ENCODE results near the gene NPC1. TPM values are rescaled to one million over a fixed set of nuclear protein-coding genes. Genes with fewer than 3 reads are reported as not detected.

NPC1 gene
- total RNA-seq, 4 donors from 2014 or later: 62.8 to 96.4 (median 77.3) TPM

DNA sequence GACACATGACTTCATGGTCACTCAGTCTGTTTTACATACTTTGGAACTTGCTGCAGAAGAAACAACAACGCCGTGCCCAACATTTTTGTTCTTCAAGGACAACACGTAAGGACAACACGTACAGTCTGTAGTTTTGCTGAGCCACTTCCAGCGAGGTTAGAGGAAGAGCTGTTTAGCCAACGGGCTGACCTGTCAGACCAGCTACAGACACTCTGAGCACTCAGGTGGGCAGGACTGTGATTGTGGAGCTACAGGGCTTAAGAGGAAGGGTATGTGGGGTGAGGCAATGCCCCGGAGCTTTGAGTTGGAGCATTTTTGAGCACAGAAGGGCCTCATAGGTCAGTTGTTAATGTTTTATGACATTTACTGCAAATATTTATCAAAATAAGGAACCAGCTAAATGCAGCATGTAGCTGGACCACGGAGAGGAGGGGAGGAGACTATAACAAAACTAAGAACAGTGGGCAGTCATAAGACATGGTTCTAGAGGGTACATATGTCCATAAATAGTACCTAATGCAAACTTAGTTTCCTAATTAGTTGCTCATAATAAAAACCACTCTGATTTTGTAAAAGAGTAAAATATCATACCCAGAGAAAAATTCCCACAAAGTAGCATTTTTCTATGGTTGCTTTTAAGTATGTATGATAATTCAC lies 26.3 kb upstream of the NPC1 start:
- H3K4me3 ChIP-seq: no peak overlapping the region
- no peak for TF ChIP-seq EP300 (IDR thresholded peaks at IDR 0.05)
- TF ChIP-seq, protein P1, sequence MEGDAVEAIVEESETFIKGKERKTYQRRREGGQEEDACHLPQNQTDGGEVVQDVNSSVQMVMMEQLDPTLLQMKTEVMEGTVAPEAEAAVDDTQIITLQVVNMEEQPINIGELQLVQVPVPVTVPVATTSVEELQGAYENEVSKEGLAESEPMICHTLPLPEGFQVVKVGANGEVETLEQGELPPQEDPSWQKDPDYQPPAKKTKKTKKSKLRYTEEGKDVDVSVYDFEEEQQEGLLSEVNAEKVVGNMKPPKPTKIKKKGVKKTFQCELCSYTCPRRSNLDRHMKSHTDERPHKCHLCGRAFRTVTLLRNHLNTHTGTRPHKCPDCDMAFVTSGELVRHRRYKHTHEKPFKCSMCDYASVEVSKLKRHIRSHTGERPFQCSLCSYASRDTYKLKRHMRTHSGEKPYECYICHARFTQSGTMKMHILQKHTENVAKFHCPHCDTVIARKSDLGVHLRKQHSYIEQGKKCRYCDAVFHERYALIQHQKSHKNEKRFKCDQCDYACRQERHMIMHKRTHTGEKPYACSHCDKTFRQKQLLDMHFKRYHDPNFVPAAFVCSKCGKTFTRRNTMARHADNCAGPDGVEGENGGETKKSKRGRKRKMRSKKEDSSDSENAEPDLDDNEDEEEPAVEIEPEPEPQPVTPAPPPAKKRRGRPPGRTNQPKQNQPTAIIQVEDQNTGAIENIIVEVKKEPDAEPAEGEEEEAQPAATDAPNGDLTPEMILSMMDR (IDR thresholded peaks at IDR 0.05): no peak
- TF ChIP-seq POLR2A (IDR thresholded peaks at IDR 0.05): no peak
- H3K36me3 ChIP-seq: no peaks in the 10 kb centered on the region
- H3K27ac ChIP-seq: no peak overlapping the region
- no peaks in the 10 kb centered on the region for H3K9me3 ChIP-seq
- H3K27me3 ChIP-seq: no peaks in the 10 kb centered on the region
- 79% methylated on average over 8 of the region's 8 CpGs for WGBS, 2 donors
- DNase-seq (ENCODE audit: low spot score in 2 of 2): no peak
- no peaks in the 10 kb centered on the region for H3K4me1 ChIP-seq

DNA sequence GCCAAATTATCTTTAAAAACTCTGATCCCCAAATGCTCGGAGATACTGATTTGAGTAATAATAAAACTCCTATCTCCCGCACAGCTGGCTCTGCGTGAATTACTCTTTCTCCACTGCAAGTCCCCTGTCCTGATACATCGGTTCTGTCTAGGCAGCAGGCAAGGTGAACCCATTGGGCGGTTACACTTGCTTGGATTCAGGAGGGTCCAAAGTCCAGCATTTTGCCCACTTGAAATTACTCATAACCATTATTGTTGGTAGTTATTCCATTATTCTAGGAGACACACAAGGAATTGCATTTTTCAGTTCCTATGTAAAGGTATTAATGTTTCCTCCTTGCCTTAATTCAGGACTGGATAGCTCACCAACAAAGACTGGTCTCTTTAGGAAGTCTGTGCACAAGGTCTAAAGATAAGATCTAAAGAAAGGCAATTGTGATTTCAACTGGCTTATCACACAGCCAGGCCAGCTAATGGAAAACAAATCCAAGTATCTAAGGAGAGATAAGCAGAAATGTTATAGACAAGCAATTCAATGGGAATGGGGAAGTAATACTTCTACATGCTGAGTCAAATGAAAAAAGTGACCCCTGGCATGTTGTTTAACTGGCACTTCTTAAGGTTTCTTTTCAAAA lies 23.2 kb upstream of the NPC1 start:
- 93 to 97% methylated on average over 5 of the region's 5 CpGs for WGBS, 2 donors
- no peaks in the 10 kb centered on the region for H3K9me3 ChIP-seq
- no peak for DNase-seq (ENCODE audit: low spot score in 2 of 2)
- no peak overlapping the region for H3K27ac ChIP-seq
- H3K4me3 ChIP-seq: no peak overlapping the region
- H3K27me3 ChIP-seq: no peaks in the 10 kb centered on the region
- TF ChIP-seq POLR2A (IDR thresholded peaks at IDR 0.05) (no peak), EP300 (IDR thresholded peaks at IDR 0.05) (no peak)
- TF ChIP-seq, protein P1 (IDR thresholded peaks at IDR 0.05): no peak
- peaks cover 0 to 4% (median 0%) of the 10 kb centered on the region in 3 donors for H3K36me3 ChIP-seq
- no peaks in the 10 kb centered on the region for H3K4me1 ChIP-seq

DNA sequence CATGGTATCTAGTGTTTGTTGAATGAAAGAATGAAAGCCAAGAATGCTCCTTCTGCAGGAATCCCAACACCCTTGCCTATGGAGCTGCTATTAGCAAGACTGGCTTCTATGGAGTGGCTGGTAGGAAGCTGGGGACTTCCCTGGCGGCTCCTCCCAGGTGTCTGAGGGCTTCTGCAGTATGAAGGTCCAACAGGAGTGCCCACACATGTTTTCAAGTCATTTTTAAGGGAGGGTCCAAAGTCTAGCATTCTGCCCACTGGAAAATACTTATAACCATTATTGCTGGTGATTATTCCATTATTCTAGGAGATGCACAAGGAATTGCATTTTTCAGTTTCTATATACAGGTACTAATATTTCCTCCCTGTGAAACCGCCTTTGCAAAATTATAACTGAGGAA lies 21.9 kb upstream of the NPC1 start:
- 96 to 100% methylated on average over 2 of the region's 2 CpGs for WGBS, 2 donors

DNA sequence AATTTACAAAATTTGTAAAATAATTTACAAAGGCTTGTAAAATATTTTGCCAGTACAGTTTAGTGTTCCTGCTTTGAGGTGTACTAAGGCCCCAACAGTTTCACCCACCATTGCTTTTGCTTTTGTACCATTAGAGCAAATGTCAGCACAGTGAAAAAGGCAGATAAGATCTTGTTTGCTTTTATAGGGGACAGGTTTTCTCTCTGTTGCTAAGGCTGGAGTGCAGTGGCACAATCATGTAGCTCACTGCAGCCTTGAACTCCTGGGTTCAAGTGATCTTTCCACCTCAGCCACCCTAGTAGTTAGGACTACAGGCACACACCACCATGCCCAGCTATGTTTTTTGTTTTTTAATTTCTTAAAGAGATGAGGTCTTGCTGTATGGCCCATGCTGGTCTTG lies 19.6 kb upstream of the NPC1 start:
- Histone ChIP-seq H3K27me3 (no peaks in the 10 kb centered on the region), H3K27ac (no peak overlapping the region), H3K4me1 (no peaks in the 10 kb centered on the region), H3K4me3 (no peak overlapping the region), H3K36me3 (peaks cover 0 to 4% (median 0%) of the 10 kb centered on the region in 3 donors), H3K9me3 (no peaks in the 10 kb centered on the region)
- TF ChIP-seq POLR2A (IDR thresholded peaks at IDR 0.05) (no peak), EP300 (IDR thresholded peaks at IDR 0.05) (no peak)
- TF ChIP-seq, protein P1 (IDR thresholded peaks at IDR 0.05): no peak
- no peak for DNase-seq (ENCODE audit: low spot score in 2 of 2)

More for the DNA sequence above, 21.9 kb upstream of the NPC1 start:
- TF ChIP-seq POLR2A (IDR thresholded peaks at IDR 0.05): no peak
- no peak for TF ChIP-seq EP300 (IDR thresholded peaks at IDR 0.05)
- TF ChIP-seq, protein P1 (IDR thresholded peaks at IDR 0.05): no peak
- peaks cover 0 to 4% (median 0%) of the 10 kb centered on the region in 3 donors for H3K36me3 ChIP-seq
- no peak for DNase-seq (ENCODE audit: low spot score in 2 of 2)
- no peaks in the 10 kb centered on the region for H3K9me3 ChIP-seq
- no peak overlapping the region for H3K4me3 ChIP-seq
- no peak overlapping the region for H3K27ac ChIP-seq
- no peaks in the 10 kb centered on the region for H3K4me1 ChIP-seq
- H3K27me3 ChIP-seq: no peaks in the 10 kb centered on the region

DNA sequence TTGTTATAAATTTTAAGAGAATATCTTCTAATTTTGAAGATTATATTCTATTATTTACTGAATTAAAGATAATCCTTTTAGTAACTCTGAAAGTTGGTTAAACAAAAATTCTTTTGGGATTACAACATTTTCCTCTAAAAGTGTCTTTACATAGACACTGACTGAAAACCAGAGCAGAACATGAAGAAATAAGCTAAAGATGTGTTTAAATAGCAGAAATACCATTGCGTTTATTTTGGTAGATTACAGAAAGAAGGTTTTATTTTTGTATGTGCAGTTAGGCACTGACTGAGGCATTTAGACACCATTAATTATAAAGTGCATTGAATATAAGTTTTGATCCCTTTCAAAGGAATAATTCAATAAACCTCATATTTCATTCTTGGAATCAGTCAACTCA lies 13.5 kb upstream of the NPC1 start:
- DNase-seq (ENCODE audit: low spot score in 2 of 2): no peak
- Histone ChIP-seq H3K4me3 (no peak overlapping the region), H3K27me3 (no peaks in the 10 kb centered on the region), H3K4me1 (no peaks in the 10 kb centered on the region), H3K9me3 (no peaks in the 10 kb centered on the region), H3K36me3 (no peaks in the 10 kb centered on the region), H3K27ac (no peak overlapping the region)
- WGBS, 2 donors: 38 to 53% methylated on average over 1 of the region's 1 CpG
- TF ChIP-seq EP300 (IDR thresholded peaks at IDR 0.05) (no peak), POLR2A (IDR thresholded peaks at IDR 0.05) (no peak)
- TF ChIP-seq, protein P1 (IDR thresholded peaks at IDR 0.05): no peak
